Muscle layer of duodenum (tissue), 2 donors: ENCODE results near the gene S100A10.

ENCODE experiments used
- H3K27ac ChIP-seq: one replicate; pipeline ENCODE4 v1.7.0; 2013; ENCODE audit warnings: mild to moderate bottlenecking, low read length
- H3K27me3 ChIP-seq: one replicate; pipeline ENCODE4 v1.7.0; 2013; ENCODE audit warnings: low read depth, mild to moderate bottlenecking, control low read depth, low read length
- H3K36me3 ChIP-seq, 2 donors: one replicate each; pipeline ENCODE4 v1.7.0; 2013; ENCODE audit warnings: low read length in 2 of 2, control low read depth in 1 of 2, mild to moderate bottlenecking in 1 of 2; ENCODE audit not compliant: insufficient read depth in 2 of 2, control insufficient read depth in 1 of 2
- H3K4me1 ChIP-seq, 2 donors: one replicate each; pipeline ENCODE4 v1.7.0; 2013; ENCODE audit warnings: low read length in 2 of 2, mild to moderate bottlenecking in 2 of 2, control low read depth in 1 of 2, moderate library complexity in 1 of 2; ENCODE audit not compliant: insufficient read depth in 2 of 2, control insufficient read depth in 1 of 2
- H3K4me3 ChIP-seq, 2 donors: one replicate each; pipeline ENCODE4 v1.7.0; 2013; ENCODE audit warnings: low read length in 2 of 2, low read depth in 1 of 2, mild to moderate bottlenecking in 1 of 2
- H3K9me3 ChIP-seq, 2 donors: one replicate each; pipeline ENCODE4 v1.7.0; 2013; ENCODE audit warnings: low read length in 2 of 2, control low read depth in 1 of 2, mild to moderate bottlenecking in 1 of 2; ENCODE audit not compliant: control insufficient read depth in 1 of 2
- donor health status: healthy.

S100A10 gene

GRCh38 chr1:151942882-151943281 lies 50.8 kb downstream of the S100A10 start:
- Histone ChIP-seq H3K4me1 (peaks cover 29 to 30% of the 10 kb centered on the region in 2 donors), H3K36me3 (no peaks in the 10 kb centered on the region), H3K9me3 (no peaks in the 10 kb centered on the region), H3K27ac (no peak overlapping the region), H3K27me3 (no peaks in the 10 kb centered on the region), H3K4me3 (no peak overlapping the region)

DNA sequence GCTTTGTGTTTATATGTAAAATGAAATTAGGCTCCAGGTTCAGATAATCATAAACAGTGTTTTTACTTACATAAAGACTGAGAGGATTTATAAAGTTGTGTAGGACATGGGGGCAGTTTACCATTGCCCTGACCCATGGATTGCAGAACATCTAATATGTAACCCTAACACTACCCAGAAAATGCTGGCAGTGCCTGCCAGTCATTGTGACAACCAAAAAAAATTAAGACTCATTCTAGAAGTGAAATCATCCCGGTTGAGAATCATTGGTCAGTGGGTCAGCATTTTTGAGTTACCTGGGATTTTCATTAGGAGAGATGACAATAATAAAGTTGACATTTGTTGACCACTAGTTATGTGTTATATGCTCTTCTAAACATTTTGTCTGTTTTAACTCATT lies 53.1 kb downstream of the S100A10 start:
- H3K27ac ChIP-seq, result peak overlapping the region; percentile 68
- H3K4me3 ChIP-seq, result no peak overlapping the region
- no peaks in the 10 kb centered on the region for H3K36me3 ChIP-seq
- H3K27me3 ChIP-seq, result no peaks in the 10 kb centered on the region
- H3K9me3 ChIP-seq, result no peaks in the 10 kb centered on the region
- peaks cover 20 to 22% of the 10 kb centered on the region in 2 donors for H3K4me1 ChIP-seq

DNA sequence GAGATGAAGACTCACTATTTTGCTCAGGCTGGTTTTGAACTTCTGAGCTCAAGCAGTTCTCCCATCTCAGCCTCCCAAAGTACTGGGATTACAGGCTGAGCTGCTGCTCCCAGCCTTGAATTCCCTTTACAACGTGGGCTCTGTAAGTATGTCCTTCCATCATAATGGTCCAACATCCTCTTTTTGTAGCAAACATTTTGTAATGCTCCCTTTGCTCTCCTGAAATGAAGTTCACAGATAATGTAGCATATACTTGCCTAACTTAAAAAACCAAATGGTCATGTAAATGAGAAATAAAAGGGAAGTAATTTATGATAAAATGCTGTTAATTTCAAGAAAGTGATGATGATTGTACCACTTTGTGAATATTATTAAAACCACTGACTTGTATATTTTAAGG lies 53.9 kb downstream of the S100A10 start:
- Histone ChIP-seq H3K4me3 (no peak overlapping the region), H3K9me3 (no peaks in the 10 kb centered on the region), H3K4me1 (peaks cover 14 to 18% of the 10 kb centered on the region in 2 donors), H3K36me3 (no peaks in the 10 kb centered on the region), H3K27me3 (no peaks in the 10 kb centered on the region), H3K27ac (no peak overlapping the region)

- Histone ChIP-seq H3K27ac (no peak overlapping the region), H3K4me1 (peaks cover 10 to 18% of the 10 kb centered on the region in 2 donors), H3K36me3 (no peaks in the 10 kb centered on the region), H3K27me3 (no peaks in the 10 kb centered on the region), H3K9me3 (no peaks in the 10 kb centered on the region), H3K4me3 (no peak overlapping the region)
Observed at GRCh38 chr1:151939141-151939540, 54.5 kb downstream of the S100A10 start.

GRCh38 chr1:151936653-151937052 lies 57.0 kb downstream of the S100A10 start:
- Histone ChIP-seq H3K9me3 (no peaks in the 10 kb centered on the region), H3K4me1 (peaks cover 10 to 13% of the 10 kb centered on the region in 2 donors), H3K27me3 (no peaks in the 10 kb centered on the region), H3K27ac (peak overlapping the region; percentile 52), H3K4me3 (no peak overlapping the region), H3K36me3 (no peaks in the 10 kb centered on the region)

DNA sequence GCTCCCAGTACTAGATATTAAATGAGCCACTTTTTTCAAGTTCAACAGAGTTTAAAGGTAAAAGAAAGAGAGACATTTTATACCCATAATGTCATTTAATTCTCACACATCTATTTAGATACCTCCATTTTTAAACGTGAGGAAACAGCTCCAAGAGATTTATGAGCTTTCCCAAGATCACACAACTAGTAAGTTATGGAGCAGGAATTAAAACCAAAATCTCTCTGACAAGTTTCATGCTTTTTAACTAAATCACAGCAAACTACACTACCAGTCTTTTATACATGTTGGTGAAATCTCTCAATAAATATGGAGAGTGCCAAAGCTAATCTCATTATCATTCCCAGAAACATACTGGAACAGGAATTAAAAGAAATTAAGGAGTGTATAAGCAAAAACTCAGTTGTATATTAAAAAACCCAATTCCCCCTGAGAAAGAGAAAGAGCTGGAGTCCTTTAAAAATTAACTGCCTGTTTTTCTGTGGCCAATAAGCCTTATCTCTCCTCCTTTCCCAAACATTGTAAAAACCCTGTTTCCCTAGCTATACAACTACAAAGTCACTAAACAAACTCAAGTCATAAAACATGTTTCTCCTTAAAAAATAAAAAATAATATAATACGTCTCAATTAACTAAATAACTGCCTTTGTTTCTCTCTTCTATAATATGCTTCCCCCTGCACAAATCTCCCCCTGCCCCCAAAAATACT lies 57.6 kb downstream of the S100A10 start:
- Histone ChIP-seq H3K36me3 (no peaks in the 10 kb centered on the region), H3K27me3 (no peaks in the 10 kb centered on the region), H3K4me1 (peaks cover 7 to 10% of the 10 kb centered on the region in 2 donors), H3K9me3 (no peaks in the 10 kb centered on the region), H3K4me3 (no peak overlapping the region), H3K27ac (peak overlapping the region; percentile 52)

GRCh38 chr1:151935154-151935553 lies 58.5 kb downstream of the S100A10 start:
- no peaks in the 10 kb centered on the region for H3K27me3 ChIP-seq
- no peaks in the 10 kb centered on the region for H3K36me3 ChIP-seq
- H3K4me1 ChIP-seq, result peaks cover under 1 to 4% of the 10 kb centered on the region in 2 donors
- no peak overlapping the region for H3K27ac ChIP-seq
- H3K4me3 ChIP-seq, result no peak overlapping the region
- no peaks in the 10 kb centered on the region for H3K9me3 ChIP-seq

DNA sequence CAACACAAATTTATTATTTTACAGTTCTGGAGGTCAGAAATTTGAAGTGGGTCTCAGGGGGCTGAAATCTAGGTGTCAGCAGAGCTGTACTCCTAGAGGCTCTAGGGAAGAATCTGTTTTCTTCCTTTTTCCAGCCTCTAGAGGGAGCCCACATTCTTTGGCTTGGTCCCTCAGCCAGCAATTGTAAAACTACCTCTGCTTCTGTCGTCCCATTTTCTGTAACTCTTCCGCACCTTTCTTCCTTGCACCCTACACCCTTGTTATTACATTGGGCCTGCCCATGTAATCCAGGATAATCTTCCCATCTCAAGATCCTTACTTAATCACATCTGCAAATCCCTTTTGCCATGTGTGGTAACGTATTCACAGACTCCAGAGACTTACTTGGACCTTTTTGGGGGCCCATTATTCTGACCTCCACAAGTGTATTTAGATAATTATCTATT lies 59.6 kb downstream of the S100A10 start:
- no peaks in the 10 kb centered on the region for H3K27me3 ChIP-seq
- no peaks in the 10 kb centered on the region for H3K9me3 ChIP-seq
- no peak overlapping the region for H3K27ac ChIP-seq
- no peak overlapping the region for H3K4me3 ChIP-seq
- peaks cover 0 to 4% of the 10 kb centered on the region in 2 donors for H3K4me1 ChIP-seq
- H3K36me3 ChIP-seq, result no peaks in the 10 kb centered on the region
